ENCODE measurements around the gene SEC23B. TPM values are rescaled to one million over a fixed set of nuclear protein-coding genes. Genes with fewer than 3 reads are reported as not detected.

The SEC23B gene
- total and polyA plus RNA-seq, 2 of the 13 experiments (the other 11 are each of a cell fraction or from before 2014, with no cell fraction given), result 114 to 120 TPM

DNA sequence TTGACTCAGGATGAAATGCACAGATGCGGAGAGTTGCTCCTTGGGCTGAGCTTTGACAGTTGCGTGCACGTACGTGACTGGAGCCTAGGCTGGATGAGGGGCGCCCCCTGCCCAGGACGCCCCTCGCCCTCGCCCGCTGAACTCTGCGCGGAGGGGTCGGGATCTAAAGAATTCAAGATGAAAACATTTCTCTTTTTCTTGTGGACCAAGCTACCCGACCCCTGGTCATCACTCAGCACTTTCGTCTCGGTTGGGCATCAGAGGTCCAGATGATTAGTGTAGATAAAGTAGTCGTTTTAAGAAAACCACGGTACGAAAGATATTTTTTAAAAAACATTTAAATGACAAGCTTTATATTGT lies 80.8 kb downstream of the SEC23B start (continued):
- TF ChIP-seq, protein P1, sequence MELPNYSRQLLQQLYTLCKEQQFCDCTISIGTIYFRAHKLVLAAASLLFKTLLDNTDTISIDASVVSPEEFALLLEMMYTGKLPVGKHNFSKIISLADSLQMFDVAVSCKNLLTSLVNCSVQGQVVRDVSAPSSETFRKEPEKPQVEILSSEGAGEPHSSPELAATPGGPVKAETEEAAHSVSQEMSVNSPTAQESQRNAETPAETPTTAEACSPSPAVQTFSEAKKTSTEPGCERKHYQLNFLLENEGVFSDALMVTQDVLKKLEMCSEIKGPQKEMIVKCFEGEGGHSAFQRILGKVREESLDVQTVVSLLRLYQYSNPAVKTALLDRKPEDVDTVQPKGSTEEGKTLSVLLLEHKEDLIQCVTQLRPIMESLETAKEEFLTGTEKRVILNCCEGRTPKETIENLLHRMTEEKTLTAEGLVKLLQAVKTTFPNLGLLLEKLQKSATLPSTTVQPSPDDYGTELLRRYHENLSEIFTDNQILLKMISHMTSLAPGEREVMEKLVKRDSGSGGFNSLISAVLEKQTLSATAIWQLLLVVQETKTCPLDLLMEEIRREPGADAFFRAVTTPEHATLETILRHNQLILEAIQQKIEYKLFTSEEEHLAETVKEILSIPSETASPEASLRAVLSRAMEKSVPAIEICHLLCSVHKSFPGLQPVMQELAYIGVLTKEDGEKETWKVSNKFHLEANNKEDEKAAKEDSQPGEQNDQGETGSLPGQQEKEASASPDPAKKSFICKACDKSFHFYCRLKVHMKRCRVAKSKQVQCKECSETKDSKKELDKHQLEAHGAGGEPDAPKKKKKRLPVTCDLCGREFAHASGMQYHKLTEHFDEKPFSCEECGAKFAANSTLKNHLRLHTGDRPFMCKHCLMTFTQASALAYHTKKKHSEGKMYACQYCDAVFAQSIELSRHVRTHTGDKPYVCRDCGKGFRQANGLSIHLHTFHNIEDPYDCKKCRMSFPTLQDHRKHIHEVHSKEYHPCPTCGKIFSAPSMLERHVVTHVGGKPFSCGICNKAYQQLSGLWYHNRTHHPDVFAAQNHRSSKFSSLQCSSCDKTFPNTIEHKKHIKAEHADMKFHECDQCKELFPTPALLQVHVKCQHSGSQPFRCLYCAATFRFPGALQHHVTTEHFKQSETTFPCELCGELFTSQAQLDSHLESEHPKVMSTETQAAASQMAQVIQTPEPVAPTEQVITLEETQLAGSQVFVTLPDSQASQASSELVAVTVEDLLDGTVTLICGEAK (IDR thresholded peaks at IDR 0.05), result no peak
- TF ChIP-seq, protein P1 (CRISPR knock-in tag; IDR thresholded peaks at IDR 0.05), result no peak
- TF ChIP-seq, protein P2, sequence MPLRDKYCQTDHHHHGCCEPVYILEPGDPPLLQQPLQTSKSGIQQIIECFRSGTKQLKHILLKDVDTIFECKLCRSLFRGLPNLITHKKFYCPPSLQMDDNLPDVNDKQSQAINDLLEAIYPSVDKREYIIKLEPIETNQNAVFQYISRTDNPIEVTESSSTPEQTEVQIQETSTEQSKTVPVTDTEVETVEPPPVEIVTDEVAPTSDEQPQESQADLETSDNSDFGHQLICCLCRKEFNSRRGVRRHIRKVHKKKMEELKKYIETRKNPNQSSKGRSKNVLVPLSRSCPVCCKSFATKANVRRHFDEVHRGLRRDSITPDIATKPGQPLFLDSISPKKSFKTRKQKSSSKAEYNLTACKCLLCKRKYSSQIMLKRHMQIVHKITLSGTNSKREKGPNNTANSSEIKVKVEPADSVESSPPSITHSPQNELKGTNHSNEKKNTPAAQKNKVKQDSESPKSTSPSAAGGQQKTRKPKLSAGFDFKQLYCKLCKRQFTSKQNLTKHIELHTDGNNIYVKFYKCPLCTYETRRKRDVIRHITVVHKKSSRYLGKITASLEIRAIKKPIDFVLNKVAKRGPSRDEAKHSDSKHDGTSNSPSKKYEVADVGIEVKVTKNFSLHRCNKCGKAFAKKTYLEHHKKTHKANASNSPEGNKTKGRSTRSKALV (CRISPR knock-in tag; IDR thresholded peaks at IDR 0.05), result peak; percentile 73; the same call in 1 of the 2 replicates
